NOMO-1 treated with dmso at 0.1 percent for 144 hours (cell line): ENCODE results near the gene CLEC4F.

Experiments used
- DNase-seq: peaks from one replicate; lab custom pipeline; 2025; ENCODE audit not compliant: unreplicated experiment; lab: John Stamatoyannopoulos, UW

CLEC4F gene

GRCh38 chr2:70789304-70790135 lies 30.9 kb downstream of the CLEC4F start:
- peak; percentile 70 for DNase-seq

GRCh38 chr2:70785137-70785911 lies 35.1 kb downstream of the CLEC4F start:
- peak; percentile 56 for DNase-seq

- DNase-seq, result no peak
Measured at GRCh38 chr2:70784320-70784719, 36.1 kb downstream of the CLEC4F start.

GRCh38 chr2:70779911-70780545 lies 40.4 kb downstream of the CLEC4F start:
- DNase-seq, result no peak

- no peak for DNase-seq
Measured at GRCh38 chr2:70779491-70779890, 40.9 kb downstream of the CLEC4F start.

GRCh38 chr2:70778676-70779075 lies 41.7 kb downstream of the CLEC4F start:
- DNase-seq, result no peak

GRCh38 chr2:70777450-70777849 lies 42.9 kb downstream of the CLEC4F start:
- no peak for DNase-seq

- no peak for DNase-seq
Measured at GRCh38 chr2:70776266-70776665, 44.1 kb downstream of the CLEC4F start.

GRCh38 chr2:70775141-70775540 lies 45.3 kb downstream of the CLEC4F start:
- no peak for DNase-seq

GRCh38 chr2:70772486-70773155 lies 47.8 kb downstream of the CLEC4F start:
- no peak for DNase-seq

GRCh38 chr2:70771446-70771845 lies 49.0 kb downstream of the CLEC4F start:
- DNase-seq, result no peak

GRCh38 chr2:70769450-70769849 lies 50.9 kb downstream of the CLEC4F start:
- DNase-seq, result no peak

- no peak for DNase-seq
Measured at GRCh38 chr2:70768590-70769085, 51.8 kb downstream of the CLEC4F start.

GRCh38 chr2:70767699-70768589 lies 52.5 kb downstream of the CLEC4F start, which contains the start of gene ADD2:
ADD2 (minus strand) TSS chr2:70768200; CDS start chr2:70706408, 61,792 bp downstream.
- DNase-seq, result peak; percentile 67

GRCh38 chr2:70767079-70767698 lies 53.2 kb downstream of the CLEC4F start:
- DNase-seq, result no peak

- no peak for DNase-seq
Measured at GRCh38 chr2:70766357-70767078, 53.9 kb downstream of the CLEC4F start.

GRCh38 chr2:70765507-70765906 lies 54.9 kb downstream of the CLEC4F start:
- no peak for DNase-seq

GRCh38 chr2:70759446-70759845 lies 61.0 kb downstream of the CLEC4F start:
- no peak for DNase-seq
